GM19468 (cell line): Measurements from ENCODE around the gene NUFIP1.
"Not testable (repeated sequence)": the region's sequence is repeated elsewhere in the genome, so short reads cannot be mapped to it uniquely, and the experiment has no call there.

ENCODE experiments used
- ATAC-seq: cut with Tn5 transposase; IDR thresholded peaks from one replicate; pipeline ENCODE4 v1.9.1; 2021; ENCODE audit warnings: mild to moderate bottlenecking, moderate library complexity, moderate number of reproducible peaks; ENCODE audit not compliant: unreplicated experiment; ENCODE audit errors: extremely low read depth

Gene NUFIP1

DNA sequence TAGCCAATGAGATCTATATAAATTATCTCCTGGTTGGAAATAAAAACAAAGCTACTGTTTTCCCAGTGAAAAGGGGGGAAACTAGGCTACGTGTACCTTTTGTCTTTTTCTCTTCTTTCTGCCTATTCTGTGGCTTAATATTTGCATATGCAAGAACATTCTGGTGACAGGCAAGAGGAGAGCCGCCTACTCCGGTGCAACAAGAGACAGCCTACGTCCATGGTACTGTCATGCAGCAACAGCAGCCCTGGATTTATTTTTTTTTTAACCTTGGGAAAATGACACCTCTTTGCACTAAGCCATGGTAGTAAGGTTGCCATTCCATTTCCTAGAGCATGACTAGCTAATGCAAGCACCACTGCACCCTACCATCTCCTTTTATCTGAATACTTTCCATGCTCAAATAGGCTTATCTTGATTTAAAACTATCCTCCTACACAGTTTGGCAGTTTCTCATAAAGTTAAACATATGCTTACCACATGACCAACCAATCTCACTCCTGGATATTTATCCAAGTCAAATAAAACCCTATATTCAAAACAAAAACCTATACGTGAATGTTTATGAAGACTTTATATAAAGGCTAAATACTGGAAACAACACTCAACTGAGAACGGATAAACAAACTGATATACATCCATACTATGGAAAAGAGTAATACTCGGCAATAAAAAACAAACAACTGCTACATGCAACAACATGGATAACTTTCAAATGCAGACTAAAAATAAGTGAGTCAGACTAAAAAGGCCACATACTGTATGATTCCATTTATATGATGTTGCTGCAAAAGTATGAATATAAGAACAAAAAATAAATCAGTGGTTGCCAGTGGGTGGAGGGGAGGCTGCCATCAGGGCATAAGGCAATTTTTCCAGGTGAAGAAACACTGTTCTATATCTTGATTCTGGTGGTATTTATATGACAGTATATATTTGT, 17.3 kb downstream of the NUFIP1 start:
- ATAC-seq: no peak

GRCh38 chr13:44969551-44970484, 19.5 kb downstream of the NUFIP1 start:
- no peak for ATAC-seq

DNA sequence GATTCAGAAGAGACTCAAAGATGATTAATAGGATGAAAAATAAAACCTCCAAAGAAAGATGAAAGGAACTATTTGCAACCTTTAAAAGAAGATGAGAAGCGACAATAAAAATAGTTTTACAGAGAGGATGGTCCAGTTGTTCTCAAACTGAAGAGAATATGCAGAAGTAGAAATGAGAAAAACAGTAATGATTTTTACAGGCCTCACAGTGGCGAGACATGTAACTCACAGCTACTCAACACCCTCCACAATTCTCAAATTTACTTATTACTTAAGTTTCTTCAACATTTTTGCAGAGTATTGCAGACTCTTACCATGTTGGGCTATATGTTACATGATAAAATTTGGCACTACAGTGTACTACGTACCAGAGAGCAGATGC, 20.8 kb downstream of the NUFIP1 start:
- no peak for ATAC-seq

GRCh38 chr13:44967704-44968433, 21.4 kb downstream of the NUFIP1 start:
- ATAC-seq: no peak

GRCh38 chr13:44961997-44962396, 27.3 kb downstream of the NUFIP1 start:
- no peak for ATAC-seq

DNA sequence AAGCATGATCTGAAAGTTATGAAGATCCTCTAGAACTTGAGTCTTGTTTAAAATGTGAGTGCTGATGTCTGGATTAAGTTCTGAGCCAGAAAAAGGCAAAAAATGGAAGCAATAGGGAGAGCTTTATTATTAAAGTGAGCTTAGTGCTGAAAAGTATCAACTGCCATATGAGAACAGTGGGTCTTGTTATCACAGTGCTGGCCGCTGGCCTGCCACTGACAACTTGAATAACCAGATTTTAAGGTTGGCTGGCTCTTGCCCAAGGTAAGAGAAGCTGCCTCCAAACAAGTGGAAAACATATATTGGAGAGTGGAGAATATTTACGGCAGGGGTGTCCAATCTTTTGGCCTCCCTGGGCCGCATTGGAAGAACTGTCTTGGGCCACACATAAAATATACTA, 33.9 kb downstream of the NUFIP1 start:
- no peak for ATAC-seq

GRCh38 chr13:44954224-44954623, 35.0 kb downstream of the NUFIP1 start:
- no peak for ATAC-seq

GRCh38 chr13:44952671-44953070, 36.6 kb downstream of the NUFIP1 start:
- no peak for ATAC-seq

- ATAC-seq: no peak
These were observed 38.1 kb downstream of the NUFIP1 start for GRCh38 chr13:44951184-44951583.

- not testable (repeated sequence) for ATAC-seq
These were observed 45.9 kb downstream of the NUFIP1 start for GRCh38 chr13:44943411-44943810.

- no peak for ATAC-seq
These were observed 50.4 kb downstream of the NUFIP1 start for GRCh38 chr13:44938854-44939253.

GRCh38 chr13:44936246-44936645, 53.0 kb downstream of the NUFIP1 start:
- ATAC-seq: no peak

DNA sequence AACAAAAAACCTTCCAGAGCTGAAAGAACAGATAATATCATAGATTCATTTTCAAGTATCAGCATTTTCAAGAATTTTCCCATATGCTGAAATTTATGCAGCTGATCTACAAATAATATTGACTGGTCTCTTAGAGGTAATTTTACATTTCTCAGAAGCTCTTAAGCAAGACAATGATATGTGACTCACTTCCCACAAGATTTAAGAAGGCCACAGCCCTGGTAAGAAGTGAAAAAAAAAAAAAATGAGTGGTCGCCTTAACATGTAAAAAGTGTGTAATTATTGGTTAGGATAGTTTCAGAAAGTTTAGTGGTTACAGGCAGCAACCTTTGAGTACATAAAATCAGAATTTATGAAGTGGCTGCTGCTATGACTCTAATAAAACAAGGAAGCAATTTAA, 54.5 kb downstream of the NUFIP1 start:
- ATAC-seq: no peak

- ATAC-seq: no peak
These were observed 56.4 kb downstream of the NUFIP1 start for GRCh38 chr13:44932850-44933251.

DNA sequence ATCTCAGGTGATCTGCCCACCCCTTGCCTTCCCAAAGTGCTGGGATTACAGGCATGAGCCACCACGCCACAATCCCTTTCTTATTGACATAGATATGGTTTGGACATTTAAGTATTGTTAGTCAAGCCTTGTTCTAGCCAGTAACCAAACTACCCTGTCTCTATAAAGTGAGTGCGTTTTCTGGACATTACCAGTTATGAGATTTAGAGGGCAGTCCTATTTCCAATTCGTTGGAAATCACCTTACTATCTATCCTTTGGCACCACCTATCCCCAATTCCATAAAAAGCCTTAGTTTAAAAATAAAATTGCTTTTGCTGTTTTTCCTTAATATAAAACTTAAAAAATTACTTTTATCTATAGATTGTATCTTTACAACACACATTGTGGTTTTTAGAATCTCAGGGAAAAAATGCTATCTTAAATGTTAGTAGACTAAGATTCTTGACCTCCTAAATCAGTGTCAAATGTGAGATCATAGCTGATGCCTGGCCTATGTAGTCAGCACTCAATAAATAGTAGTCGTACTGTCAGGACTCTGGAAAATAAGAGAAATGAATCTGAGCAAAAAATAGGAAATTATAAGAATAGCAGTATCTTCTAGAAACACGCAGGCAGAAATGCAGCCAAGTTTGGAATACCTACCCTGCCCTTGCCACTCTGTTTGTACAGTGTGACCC, 57.0 kb downstream of the NUFIP1 start:
- ATAC-seq: no peak

DNA sequence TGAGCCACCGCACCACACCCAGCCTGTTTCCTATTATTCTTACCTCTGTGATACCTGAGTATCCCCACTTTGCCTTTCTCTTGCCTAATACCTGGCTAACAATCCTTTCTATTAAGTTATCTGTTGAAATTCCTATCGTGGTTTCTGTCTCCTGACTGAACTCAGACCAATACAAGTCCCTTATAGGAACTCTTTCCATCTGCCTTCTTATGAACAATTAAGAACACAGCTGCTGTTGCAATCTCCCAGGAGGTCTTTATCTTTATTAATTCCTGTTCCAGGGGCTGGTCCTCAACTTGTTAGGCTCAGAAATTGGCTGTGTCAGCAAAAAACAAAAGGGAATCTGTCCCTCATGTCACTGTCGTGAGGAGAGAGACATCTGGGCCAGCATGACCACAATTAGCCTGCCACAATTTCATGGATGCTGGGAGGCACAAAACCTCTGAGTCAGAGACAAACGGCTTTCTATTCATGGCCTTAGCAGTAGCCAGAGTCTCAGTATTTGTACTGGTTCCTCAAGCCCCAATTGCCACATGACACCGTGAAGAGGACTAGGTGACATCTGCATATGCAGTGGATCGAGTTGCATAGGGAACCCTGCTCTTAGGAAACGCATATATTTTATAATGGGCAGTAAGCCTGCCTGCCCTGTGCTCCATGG, 58.2 kb downstream of the NUFIP1 start:
- no peak for ATAC-seq

- ATAC-seq: no peak
These were observed 59.0 kb downstream of the NUFIP1 start for GRCh38 chr13:44930280-44930679.

- ATAC-seq: no peak
These were observed 59.6 kb downstream of the NUFIP1 start for GRCh38 chr13:44929692-44930091.

DNA sequence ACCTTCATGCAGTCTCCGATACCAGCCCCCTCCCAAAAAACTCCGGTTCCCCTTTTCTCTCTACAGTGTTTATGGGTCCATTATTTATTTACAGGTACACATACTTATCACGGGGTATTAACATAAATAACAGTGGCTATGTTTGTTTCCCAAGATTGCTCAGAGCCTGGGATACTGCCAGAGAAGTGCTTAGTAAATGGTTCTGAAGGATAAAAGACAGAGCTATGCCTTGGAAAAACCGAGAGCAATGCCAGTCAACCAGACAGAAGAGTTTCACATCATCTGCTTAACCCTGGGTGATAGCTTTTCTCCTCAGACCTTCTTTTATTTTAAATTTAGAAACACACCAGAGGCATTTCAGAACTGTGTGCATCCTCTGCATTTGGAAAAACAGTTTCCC, 61.3 kb downstream of the NUFIP1 start:
- no peak for ATAC-seq
